DND-41 (cell line): Measurements from ENCODE around the gene SAMD1.
A peak's percentile ranks its signal among the peaks of the same experiment; 100 is the strongest.

ENCODE experiments used
- ATAC-seq: fragments of 200-7000 bp; cut with Tn5 transposase; 3 replicates; pipeline ENCODE4 v1.9.1; 2021; ENCODE audit warnings: low read depth; ENCODE audit not compliant: insufficient read depth
- DNase-seq: peaks from one replicate; pipeline ENCODE4 v3.0.0-alpha.2; 2020
- H2AFZ ChIP-seq: 2 replicates; pipeline ENCODE4 v1.6.0; 2012; ENCODE audit warnings: low read depth, low read length
- H3K27ac ChIP-seq: 2 replicates; pipeline ENCODE4 v1.5.1; 2012; ENCODE audit warnings: low read length, inconsistent platforms
- H3K27me3 ChIP-seq: fragments of 200-600 bp; sonication (generic); 2 replicates; pipeline ENCODE4 v1.6.0; 2012; ENCODE audit warnings: low read length, mild to moderate bottlenecking, inconsistent platforms; ENCODE audit not compliant: insufficient read depth, poor library complexity
- H3K36me3 ChIP-seq: 2 replicates; pipeline ENCODE4 v1.5.1; 2012; ENCODE audit warnings: low read length, inconsistent platforms; ENCODE audit not compliant: insufficient read depth
- H3K4me1 ChIP-seq: 2 replicates; pipeline ENCODE4 v1.5.1; 2012; ENCODE audit warnings: mild to moderate bottlenecking, low read length; ENCODE audit not compliant: insufficient read depth
- H3K4me2 ChIP-seq: 2 replicates; pipeline ENCODE4 v1.6.0; 2012; ENCODE audit warnings: mild to moderate bottlenecking, moderate library complexity, low read length, inconsistent platforms; ENCODE audit not compliant: insufficient read depth
- H3K4me3 ChIP-seq, 2 experiments: fragments of 200-600 bp in 1 of 2; shearing (Covaris generic) in 1 of 2; 2 replicates each; pipeline ENCODE4 v1.5.1; 2012 to 2016; ENCODE audit warnings: inconsistent platforms in 2 of 2, low read length in 2 of 2, mild to moderate bottlenecking in 2 of 2, low read depth in 1 of 2, moderate library complexity in 1 of 2
- H3K79me2 ChIP-seq: 2 replicates; pipeline ENCODE4 v1.6.0; 2012; ENCODE audit warnings: low read length, inconsistent platforms; ENCODE audit not compliant: insufficient read depth
- H3K9ac ChIP-seq: 2 replicates; pipeline ENCODE4 v1.6.0; 2012; ENCODE audit warnings: low read depth, mild to moderate bottlenecking, inconsistent platforms, low read length, moderate library complexity
- H3K9me3 ChIP-seq: 2 replicates; pipeline ENCODE4 v1.5.1; 2012; ENCODE audit warnings: low read length, moderate library complexity, mild to moderate bottlenecking, inconsistent platforms; ENCODE audit not compliant: insufficient read depth, severe bottlenecking
- H4K20me1 ChIP-seq: 2 replicates; pipeline ENCODE4 v1.6.0; 2012; ENCODE audit warnings: low read length; ENCODE audit not compliant: insufficient read depth
- CTCF ChIP-seq: IDR thresholded peaks from 2 replicates; pipeline ENCODE4 v1.5.1; 2012; ENCODE audit warnings: borderline replicate concordance, low read length, moderate library complexity, mild to moderate bottlenecking; ENCODE audit not compliant: poor library complexity, severe bottlenecking; ENCODE audit errors: extremely low read depth
- EZH2 ChIP-seq: IDR thresholded peaks from 3 replicates; pipeline ENCODE4 v1.6.1; 2012; ENCODE audit warnings: borderline replicate concordance, low read depth, mild to moderate bottlenecking, moderate library complexity, low read length, inconsistent platforms; ENCODE audit not compliant: severe bottlenecking

The SAMD1 gene

GRCh38 chr19:14091081-14091812, 696 bp upstream of the SAMD1 start:
- Histone ChIP-seq H4K20me1 (peaks cover 18% of the 10 kb centered on the region), H2AFZ (peak overlapping the region; percentile 77), H3K36me3 (peaks cover 32% of the 10 kb centered on the region), H3K4me1 (peaks cover 29% of the 10 kb centered on the region), H3K4me3 (peak overlapping the region; percentile 64 to 74), H3K9me3 (peaks cover 9% of the 10 kb centered on the region), H3K4me2 (peak overlapping the region; percentile 81), H3K9ac (peak overlapping the region; percentile 94), H3K79me2 (peaks cover 24% of the 10 kb centered on the region), H3K27ac (peak overlapping the region; percentile 92), H3K27me3 (no peaks in the 10 kb centered on the region)
- TF ChIP-seq CTCF (no peak), EZH2 (no peak)
- peak; percentile 75 for DNase-seq
- ATAC-seq = peak; percentile 75

- H3K27me3 ChIP-seq = no peaks in the 10 kb centered on the region
- peak overlapping the region; percentile 62 to 81; a peak in 3 of 4 replicates for H3K4me3 ChIP-seq
- DNase-seq (peak; percentile 61), ATAC-seq (peak; percentile 7; the same call in 1 of the 3 replicates)
- peak overlapping the region; percentile 79 for H2AFZ ChIP-seq
- TF ChIP-seq EZH2 = no peak
- TF ChIP-seq CTCF = peak; percentile 21
- peaks cover 33% of the 10 kb centered on the region for H3K36me3 ChIP-seq
- H3K4me2 ChIP-seq = peak overlapping the region; percentile 61
- peaks cover 29% of the 10 kb centered on the region for H3K4me1 ChIP-seq
- H3K79me2 ChIP-seq = peaks cover 24% of the 10 kb centered on the region
- peak overlapping the region; percentile 78 for H3K9ac ChIP-seq
- H3K27ac ChIP-seq = peak overlapping the region; percentile 77
- H4K20me1 ChIP-seq = peaks cover 18% of the 10 kb centered on the region
- peaks cover 9% of the 10 kb centered on the region for H3K9me3 ChIP-seq
Observed at GRCh38 chr19:14089662-14090508, 666 bp downstream of the SAMD1 start.

GRCh38 chr19:14089412-14089661, 1.2 kb downstream of the SAMD1 start:
- H3K9ac ChIP-seq = peak overlapping the region; percentile 78

More at GRCh38 chr19:14089412-14089661, 1.2 kb downstream of the SAMD1 start:
- DNase-seq = no peak
- Histone ChIP-seq H3K4me3 (peak overlapping the region in 1 of 2 experiments; percentile 81; a peak in 3 of 4 replicates), H3K79me2 (peaks cover 24% of the 10 kb centered on the region), H3K27me3 (no peaks in the 10 kb centered on the region), H3K27ac (no peak overlapping the region), H3K9me3 (peaks cover 9% of the 10 kb centered on the region), H2AFZ (no peak overlapping the region), H4K20me1 (peaks cover 18% of the 10 kb centered on the region), H3K36me3 (peaks cover 33% of the 10 kb centered on the region), H3K4me1 (peaks cover 29% of the 10 kb centered on the region), H3K4me2 (peak overlapping the region; percentile 61)
- no peak for ATAC-seq
- TF ChIP-seq EZH2 (no peak), CTCF (no peak)
